Stimulated activated CD8-positive, alpha-beta memory T cell treated with anti-CD3 and anti-CD28 coated beads, Interleukin-12 subunit alpha, Interleukin-12 subunit beta, amount 100 ng/mL, for 24 hours (primary cell): ENCODE results near the gene MVB12B.
"Not testable (repeated sequence)": the region's sequence is repeated elsewhere in the genome, so short reads cannot be mapped to it uniquely, and the experiment has no call there.

Experiments
- DNase-seq: peaks from one replicate; pipeline ENCODE4 v3.0.0-alpha.2; 2020; ENCODE audit errors: extremely low read depth

Gene MVB12B

GRCh38 chr9:126472198-126472947, 145.7 kb downstream of the MVB12B start:
- DNase-seq, result no peak

- DNase-seq, result no peak
These were observed 146.3 kb downstream of the MVB12B start for GRCh38 chr9:126472948-126473298.

- no peak for DNase-seq
These were observed 147.7 kb downstream of the MVB12B start for GRCh38 chr9:126474206-126474765.

GRCh38 chr9:126474786-126475485, 148.3 kb downstream of the MVB12B start:
- no peak for DNase-seq

- no peak for DNase-seq
These were observed 149.4 kb downstream of the MVB12B start for GRCh38 chr9:126475933-126476555.

- DNase-seq, result not testable (repeated sequence)
These were observed 150.8 kb downstream of the MVB12B start for GRCh38 chr9:126477432-126477831.

- no peak for DNase-seq
These were observed 151.8 kb downstream of the MVB12B start for GRCh38 chr9:126478216-126478981.

- no peak for DNase-seq
These were observed 152.9 kb downstream of the MVB12B start for GRCh38 chr9:126479515-126479914.

GRCh38 chr9:126480813-126481212, 154.2 kb downstream of the MVB12B start:
- DNase-seq, result no peak

- DNase-seq, result no peak
These were observed 155.2 kb downstream of the MVB12B start for GRCh38 chr9:126481862-126482261.

- no peak for DNase-seq
These were observed 155.9 kb downstream of the MVB12B start for GRCh38 chr9:126482361-126483044.

- no peak for DNase-seq
These were observed 156.9 kb downstream of the MVB12B start for GRCh38 chr9:126483468-126484073.

- DNase-seq, result no peak
These were observed 159.0 kb downstream of the MVB12B start for GRCh38 chr9:126485662-126486061.

- no peak for DNase-seq
These were observed 159.6 kb downstream of the MVB12B start for GRCh38 chr9:126486276-126486675.

GRCh38 chr9:126487856-126488255, 161.2 kb downstream of the MVB12B start:
- DNase-seq, result no peak

- no peak for DNase-seq
These were observed 161.7 kb downstream of the MVB12B start for GRCh38 chr9:126488310-126488709.

GRCh38 chr9:126488881-126489404, 162.3 kb downstream of the MVB12B start:
- no peak for DNase-seq

GRCh38 chr9:126489581-126490213, 163.1 kb downstream of the MVB12B start:
- DNase-seq, result no peak

- DNase-seq, result no peak
These were observed 163.6 kb downstream of the MVB12B start for GRCh38 chr9:126490214-126490631.
